Measurements from ENCODE around the gene FKBP9. TPM values are rescaled to one million over a fixed set of nuclear protein-coding genes. Genes with fewer than 3 reads are reported as not detected.
A peak's percentile ranks its signal among the peaks of the same experiment; 100 is the strongest.

The FKBP9 gene
- polyA plus RNA-seq, 1 donor from 2014 or later, result 2.8 TPM

- Histone ChIP-seq H3K79me2 (replicated peaks; ENCODE audit: insufficient read depth, low read length) (peaks cover 25% of the 10 kb centered on the region), H2AFZ (ENCODE audit: low read depth, low read length) (peak overlapping the region; percentile 65), H3K9me3 (ENCODE audit: low read length) (no peaks in the 10 kb centered on the region), H3K27me3 (ENCODE audit: insufficient read depth, low read depth, low read length) (no peaks in the 10 kb centered on the region), H3K4me3 (ENCODE audit: low read length) (peak overlapping the region; percentile 86), H3K9me2 (ENCODE audit: insufficient read depth, low read length) (no peaks in the 10 kb centered on the region), H4K20me1 (ENCODE audit: insufficient read depth) (no peaks in the 10 kb centered on the region), H3K36me3 (ENCODE audit: insufficient read depth, low read length) (no peaks in the 10 kb centered on the region), H3K27ac (ENCODE audit: low read length) (peak overlapping the region; percentile 50), H3K9ac (ENCODE audit: low read length) (peak overlapping the region; percentile 81), H3K4me2 (ENCODE audit: low read length) (peak overlapping the region; percentile 96), H3F3A (ENCODE audit: insufficient read depth, low read length, poor library complexity, severe bottlenecking) (peaks cover 5% of the 10 kb centered on the region)
- TF ChIP-seq CTCF (IDR thresholded peaks at IDR 0.05; ENCODE audit: poor library complexity, severe bottlenecking) (no peak), SMC3 (conservative IDR thresholded peaks at IDR 0.05; ENCODE audit: poor library complexity) (no peak), POLR2AphosphoS5 (IDR thresholded peaks at IDR 0.05) (no peak), RAD21 (conservative IDR thresholded peaks at IDR 0.05) (no peak), TAF1 (IDR thresholded peaks at IDR 0.05; ENCODE audit: low read depth) (no peak), MXI1 (conservative IDR thresholded peaks at IDR 0.05; ENCODE audit: poor library complexity, severe bottlenecking) (no peak), REST (IDR thresholded peaks at IDR 0.05; ENCODE audit: borderline replicate concordance) (no peak), EP300 (conservative IDR thresholded peaks at IDR 0.05; ENCODE audit: poor library complexity, severe bottlenecking) (no peak), EZH2 (IDR thresholded peaks at IDR 0.05; ENCODE audit: borderline replicate concordance, insufficient read depth, low read length, poor library complexity, severe bottlenecking) (no peak)
Observed at GRCh38 chr7:32941181-32941580, 16.1 kb upstream of the FKBP9 start.

GRCh38 chr7:32941681-32942414, 15.4 kb upstream of the FKBP9 start:
- H3K4me3 ChIP-seq (ENCODE audit: low read length), result peak overlapping the region; percentile 86
- H3K27ac ChIP-seq (ENCODE audit: low read length), result peak overlapping the region; percentile 50
- H3K9me3 ChIP-seq (ENCODE audit: low read length), result no peaks in the 10 kb centered on the region
- H3K27me3 ChIP-seq (ENCODE audit: insufficient read depth, low read depth, low read length), result no peaks in the 10 kb centered on the region
- peak overlapping the region; percentile 81 for H3K9ac ChIP-seq (ENCODE audit: low read length)
- peak overlapping the region; percentile 65 for H2AFZ ChIP-seq (ENCODE audit: low read depth, low read length)
- H3F3A ChIP-seq (ENCODE audit: insufficient read depth, low read length, poor library complexity, severe bottlenecking), result peaks cover 5% of the 10 kb centered on the region
- no peaks in the 10 kb centered on the region for H3K9me2 ChIP-seq (ENCODE audit: insufficient read depth, low read length)
- no peaks in the 10 kb centered on the region for H4K20me1 ChIP-seq (ENCODE audit: insufficient read depth)
- TF ChIP-seq SMC3 (conservative IDR thresholded peaks at IDR 0.05; ENCODE audit: poor library complexity) (no peak), REST (IDR thresholded peaks at IDR 0.05; ENCODE audit: borderline replicate concordance) (no peak), POLR2AphosphoS5 (IDR thresholded peaks at IDR 0.05) (no peak), MXI1 (conservative IDR thresholded peaks at IDR 0.05; ENCODE audit: poor library complexity, severe bottlenecking) (no peak), RAD21 (conservative IDR thresholded peaks at IDR 0.05) (no peak), TAF1 (IDR thresholded peaks at IDR 0.05; ENCODE audit: low read depth) (no peak), EP300 (conservative IDR thresholded peaks at IDR 0.05; ENCODE audit: poor library complexity, severe bottlenecking) (no peak), EZH2 (IDR thresholded peaks at IDR 0.05; ENCODE audit: borderline replicate concordance, insufficient read depth, low read length, poor library complexity, severe bottlenecking) (no peak), CTCF (IDR thresholded peaks at IDR 0.05; ENCODE audit: poor library complexity, severe bottlenecking) (no peak)
- peak overlapping the region; percentile 96 for H3K4me2 ChIP-seq (ENCODE audit: low read length)
- H3K79me2 ChIP-seq (replicated peaks; ENCODE audit: insufficient read depth, low read length), result peaks cover 20% of the 10 kb centered on the region
- no peaks in the 10 kb centered on the region for H3K36me3 ChIP-seq (ENCODE audit: insufficient read depth, low read length)

Data from neural cell (in vitro differentiated cells).